Adipocyte (in vitro differentiated cells): Measurements from ENCODE around the gene PUS7.
"Not testable (repeated sequence)": the region's sequence is repeated elsewhere in the genome, so short reads cannot be mapped to it uniquely, and the experiment has no call there.

Source experiments
- DNase-seq: peaks from one replicate; pipeline ENCODE4 v3.0.0-alpha.2; 2015; ENCODE audit warnings: low read depth
- H3K27me3 ChIP-seq: replicated peaks from 2 replicates; pipeline ENCODE4 v1.7.0; 2013; ENCODE audit warnings: mild to moderate bottlenecking, low read length, moderate library complexity; ENCODE audit not compliant: control insufficient read depth, insufficient read depth
- H3K36me3 ChIP-seq: 2 replicates; pipeline ENCODE4 v1.7.0; 2013; ENCODE audit warnings: low read length, mild to moderate bottlenecking, moderate library complexity; ENCODE audit not compliant: control insufficient read depth, insufficient read depth, severe bottlenecking
- H3K4me1 ChIP-seq: 2 replicates; pipeline ENCODE4 v1.7.0; 2013; ENCODE audit warnings: mild to moderate bottlenecking, low read length, moderate library complexity; ENCODE audit not compliant: control insufficient read depth, insufficient read depth
- H3K4me3 ChIP-seq: 2 replicates; pipeline ENCODE4 v1.7.0; 2013; ENCODE audit warnings: mild to moderate bottlenecking, low read length, moderate library complexity
- H3K9ac ChIP-seq: 2 replicates; pipeline ENCODE4 v1.7.0; 2013; ENCODE audit warnings: mild to moderate bottlenecking, low read length, moderate library complexity
- H3K9me3 ChIP-seq: 2 replicates; pipeline ENCODE4 v1.7.0; 2013; ENCODE audit warnings: mild to moderate bottlenecking, low read length, moderate library complexity; ENCODE audit not compliant: control insufficient read depth

The PUS7 gene

DNA sequence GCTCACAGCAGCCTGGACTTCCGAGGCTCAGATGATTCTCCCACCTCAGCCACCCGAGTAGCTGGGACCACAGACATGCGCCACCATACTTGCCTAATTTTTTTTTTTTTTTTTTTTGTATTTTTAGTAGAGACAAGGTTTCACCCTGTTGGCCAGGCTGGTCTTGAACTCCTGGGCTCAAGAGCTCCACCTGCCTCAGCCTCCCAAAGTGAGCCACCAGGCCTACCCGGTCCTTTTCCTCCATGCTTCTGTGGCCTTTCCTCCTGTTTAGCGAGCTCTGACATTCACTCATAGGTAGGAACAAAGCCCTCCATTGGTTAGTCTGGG is 83.3 kb downstream of the PUS7 start:
- Histone ChIP-seq H3K9me3 (no peaks in the 10 kb centered on the region), H3K4me3 (no peak overlapping the region), H3K36me3 (no peaks in the 10 kb centered on the region), H3K9ac (no peak overlapping the region), H3K27me3 (peaks cover 3% of the 10 kb centered on the region), H3K4me1 (peaks cover 5% of the 10 kb centered on the region)
- no peak for DNase-seq

DNA sequence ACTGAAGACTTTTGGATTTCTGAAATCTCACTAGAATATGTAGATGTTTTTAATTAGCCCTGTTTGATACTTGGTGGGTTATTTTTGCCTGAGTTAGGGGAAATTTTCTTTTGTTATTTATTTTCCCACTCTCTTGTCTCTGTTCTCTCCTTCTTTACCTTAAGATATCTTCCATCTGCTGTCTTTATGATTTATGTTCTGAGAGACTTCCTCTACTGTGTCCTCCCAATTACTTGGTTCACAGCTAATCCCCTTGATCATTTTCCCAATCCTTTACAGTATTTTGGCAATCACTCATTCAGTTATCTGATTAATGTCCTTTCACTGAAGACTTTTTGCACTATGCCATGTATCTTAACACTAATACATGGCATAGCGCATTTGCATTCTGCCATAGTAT is 83.8 kb downstream of the PUS7 start:
- H3K9ac ChIP-seq = no peak overlapping the region
- DNase-seq = no peak
- H3K9me3 ChIP-seq = no peaks in the 10 kb centered on the region
- H3K4me3 ChIP-seq = no peak overlapping the region
- peaks cover 5% of the 10 kb centered on the region for H3K4me1 ChIP-seq
- H3K36me3 ChIP-seq = no peaks in the 10 kb centered on the region
- peaks cover 3% of the 10 kb centered on the region for H3K27me3 ChIP-seq

DNA sequence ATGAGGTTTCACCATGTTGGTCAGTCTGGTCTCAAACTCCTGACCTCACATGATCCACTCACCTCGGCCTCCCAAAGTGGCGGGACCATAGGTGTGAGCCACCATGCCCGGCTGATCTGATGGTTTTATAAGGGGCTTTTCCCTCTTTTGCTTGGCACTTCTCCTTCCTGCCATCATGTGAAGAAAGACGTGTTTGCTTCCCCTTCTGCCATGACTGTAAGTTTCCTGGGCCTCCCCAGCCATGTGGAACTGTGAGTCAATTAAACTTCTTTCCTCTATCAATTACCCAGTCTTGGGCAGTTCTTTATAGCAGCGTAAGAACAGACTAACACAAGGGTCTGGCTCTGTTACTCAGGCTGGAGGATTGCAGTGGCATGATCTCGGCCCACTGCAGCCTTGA is 84.7 kb downstream of the PUS7 start:
- H3K27me3 ChIP-seq, H3K9ac ChIP-seq, DNase-seq, H3K36me3 ChIP-seq, H3K4me3 ChIP-seq, H3K9me3 ChIP-seq, H3K4me1 ChIP-seq: not testable (repeated sequence)

DNA sequence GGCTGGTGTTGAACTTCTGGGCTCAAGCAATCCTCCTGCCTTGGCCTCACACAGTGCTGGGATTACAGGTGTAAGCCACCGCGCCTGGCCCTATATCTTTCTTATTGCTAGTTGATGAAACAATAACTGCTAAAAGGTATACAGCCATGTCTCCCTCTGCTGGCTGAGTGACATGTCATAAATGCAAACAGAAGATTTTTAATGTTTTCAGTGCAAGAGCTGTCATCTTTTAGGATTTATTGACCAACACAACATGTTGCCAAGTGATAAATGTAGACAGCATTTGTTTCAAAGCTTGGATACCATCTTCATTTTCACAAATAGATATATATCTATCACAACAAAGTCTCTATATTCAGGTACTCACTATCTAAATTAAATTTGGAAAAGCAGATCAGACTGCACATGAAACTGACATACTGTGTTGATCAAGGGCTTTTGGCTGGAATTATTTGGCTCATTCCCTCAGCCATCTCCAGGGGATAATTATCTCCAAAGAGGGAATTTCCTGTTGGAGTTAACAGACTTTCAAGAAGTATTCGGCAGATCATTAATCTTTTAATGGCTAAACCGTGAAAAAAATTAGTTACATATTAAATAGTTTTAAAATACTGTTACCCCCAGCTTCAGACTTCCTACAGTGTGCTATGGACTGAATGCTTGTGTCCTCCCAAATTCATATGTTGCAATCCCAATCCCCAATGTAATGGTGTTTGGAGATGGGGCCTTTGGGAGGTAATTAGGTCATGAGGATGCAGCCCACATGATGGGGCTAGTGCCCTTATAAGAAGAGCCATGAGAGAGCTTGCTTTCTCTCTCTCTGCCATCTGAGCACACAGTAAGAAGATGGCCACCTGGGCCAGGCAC is 92.1 kb downstream of the PUS7 start:
- Histone ChIP-seq H3K36me3 (no peaks in the 10 kb centered on the region), H3K9ac (no peak overlapping the region), H3K27me3 (no peaks in the 10 kb centered on the region), H3K9me3 (no peaks in the 10 kb centered on the region), H3K4me1 (peaks cover 7% of the 10 kb centered on the region), H3K4me3 (no peak overlapping the region)
- peak; percentile 70 for DNase-seq

DNA sequence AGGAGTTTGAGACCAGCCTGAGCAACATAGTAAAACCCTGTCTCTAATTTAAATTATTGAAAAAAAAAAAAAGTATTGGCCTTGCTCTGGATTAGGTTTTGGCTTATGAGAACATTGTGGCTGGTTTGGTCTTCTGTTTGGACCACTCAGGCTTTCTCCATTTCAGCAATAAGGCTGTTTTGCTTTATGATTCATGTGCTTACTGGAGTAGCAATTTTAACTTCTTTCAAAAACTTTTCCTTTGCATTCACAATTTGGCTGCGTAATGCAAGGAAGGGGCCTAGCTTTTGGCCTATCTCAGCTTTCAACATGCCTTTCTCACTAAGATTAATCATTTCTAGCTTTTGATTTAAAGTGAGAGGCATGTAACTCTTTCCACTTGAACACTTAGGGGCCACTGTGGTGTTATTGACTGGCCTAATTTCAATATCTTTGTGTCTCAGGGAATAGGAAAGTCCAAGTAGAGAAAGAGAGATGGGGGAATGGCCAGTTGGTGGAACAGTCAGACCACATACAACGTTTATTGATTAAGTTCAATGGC is 95.4 kb downstream of the PUS7 start:
- H3K27me3 ChIP-seq = peaks cover 8% of the 10 kb centered on the region
- no peaks in the 10 kb centered on the region for H3K9me3 ChIP-seq
- no peak overlapping the region for H3K9ac ChIP-seq
- H3K4me3 ChIP-seq = no peak overlapping the region
- DNase-seq = no peak
- H3K36me3 ChIP-seq = no peaks in the 10 kb centered on the region
- peaks cover 7% of the 10 kb centered on the region for H3K4me1 ChIP-seq

DNA sequence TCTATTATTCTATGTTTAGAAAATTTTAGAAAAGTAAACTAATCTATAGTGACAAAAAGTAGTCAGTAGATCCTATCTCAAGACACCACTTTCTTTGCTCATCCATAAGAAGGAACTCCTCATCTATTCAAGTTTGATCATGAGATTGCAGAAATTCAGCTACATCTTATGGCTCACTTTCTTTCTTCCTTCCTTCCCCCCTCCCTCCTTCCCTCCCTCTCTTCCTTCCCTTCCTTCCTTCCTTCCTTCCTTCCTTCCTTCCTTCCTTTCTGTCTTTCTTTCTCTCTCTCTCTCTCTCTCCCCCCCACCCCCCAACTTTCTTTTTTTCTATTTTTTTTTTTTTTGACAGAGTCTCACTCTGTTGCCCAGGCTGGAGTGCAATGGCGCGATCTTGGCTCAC is 98.1 kb downstream of the PUS7 start:
- no peak overlapping the region for H3K9ac ChIP-seq
- no peaks in the 10 kb centered on the region for H3K4me1 ChIP-seq

DNA sequence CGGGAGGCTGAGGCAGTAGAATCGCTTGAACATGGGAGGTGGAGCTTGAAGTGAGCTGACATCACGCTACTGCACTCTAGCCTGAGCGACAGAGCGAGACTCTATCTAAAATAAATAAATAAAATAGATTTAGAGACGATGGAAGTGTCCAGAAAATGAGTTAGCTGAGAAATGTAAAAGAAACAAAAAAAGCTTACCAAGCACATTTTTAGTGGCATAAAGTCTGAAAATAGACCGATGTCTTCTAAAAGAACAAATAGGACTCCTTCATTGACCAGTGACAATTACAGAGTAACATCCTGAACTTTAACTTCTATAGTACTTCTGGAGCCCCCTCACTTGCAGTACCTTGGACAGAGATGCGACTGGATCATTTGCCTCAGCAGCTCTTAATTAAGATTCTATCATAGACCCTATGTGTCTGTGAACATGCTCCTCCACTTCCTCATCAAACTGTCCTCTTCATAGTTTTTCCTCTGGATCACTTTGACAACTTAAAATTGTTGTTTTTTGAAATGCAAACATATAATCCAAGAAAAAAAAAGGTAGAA is 108.1 kb downstream of the PUS7 start:
- Histone ChIP-seq H3K4me3 (no peak overlapping the region), H3K9me3 (no peaks in the 10 kb centered on the region), H3K27me3 (peaks cover 1% of the 10 kb centered on the region), H3K36me3 (no peaks in the 10 kb centered on the region), H3K4me1 (no peaks in the 10 kb centered on the region), H3K9ac (no peak overlapping the region)
- no peak for DNase-seq

More for the DNA sequence above, 98.1 kb downstream of the PUS7 start:
- H3K9me3 ChIP-seq = no peaks in the 10 kb centered on the region
- no peaks in the 10 kb centered on the region for H3K36me3 ChIP-seq
- H3K4me3 ChIP-seq = no peak overlapping the region
- DNase-seq = no peak
- H3K27me3 ChIP-seq = peaks cover 14% of the 10 kb centered on the region

DNA sequence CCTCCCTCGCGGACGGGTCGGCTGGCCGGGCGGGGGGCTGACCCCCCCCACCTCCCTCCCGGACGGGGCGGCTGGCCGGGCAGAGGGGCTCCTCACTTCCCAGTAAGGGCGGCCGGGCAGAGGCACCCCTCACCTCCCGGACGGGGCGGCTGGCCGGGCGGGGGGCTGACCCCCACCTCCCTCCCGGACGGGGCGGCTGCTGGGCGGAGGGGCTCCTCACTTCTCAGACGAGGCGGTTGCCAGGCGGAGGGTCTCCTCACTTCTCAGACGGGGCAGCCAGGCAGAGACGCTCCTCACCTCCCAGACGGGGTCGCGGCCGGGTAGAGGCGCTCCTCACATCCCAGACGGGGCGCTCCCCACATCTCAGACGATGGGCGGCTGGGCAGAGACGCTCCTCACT is 111.3 kb downstream of the PUS7 start:
- H3K36me3 ChIP-seq, DNase-seq, H3K9ac ChIP-seq, H3K27me3 ChIP-seq, H3K9me3 ChIP-seq, H3K4me1 ChIP-seq, H3K4me3 ChIP-seq: not testable (repeated sequence)

DNA sequence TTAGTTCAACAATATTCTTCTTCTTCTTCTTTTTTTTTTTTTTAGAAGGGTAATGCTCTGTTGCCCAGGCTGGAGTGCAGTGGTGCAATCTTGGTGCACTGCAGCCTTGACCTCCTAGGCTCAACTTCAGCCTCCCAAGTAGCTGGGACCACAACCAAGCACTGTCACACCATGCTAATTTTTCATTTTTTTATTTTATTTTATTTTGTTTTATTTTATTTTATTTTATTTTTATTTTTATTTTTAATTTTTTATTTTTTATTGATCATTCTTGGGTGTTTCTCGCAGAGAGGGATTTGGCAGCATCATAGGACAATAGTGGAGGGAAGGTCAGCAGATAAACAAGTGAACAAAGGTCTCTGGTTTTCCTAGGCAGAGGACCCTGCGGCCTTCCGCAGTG is 112.3 kb downstream of the PUS7 start:
- not testable (repeated sequence) for H3K27me3 ChIP-seq, H3K9me3 ChIP-seq, H3K4me3 ChIP-seq, H3K36me3 ChIP-seq, DNase-seq, H3K4me1 ChIP-seq, H3K9ac ChIP-seq

DNA sequence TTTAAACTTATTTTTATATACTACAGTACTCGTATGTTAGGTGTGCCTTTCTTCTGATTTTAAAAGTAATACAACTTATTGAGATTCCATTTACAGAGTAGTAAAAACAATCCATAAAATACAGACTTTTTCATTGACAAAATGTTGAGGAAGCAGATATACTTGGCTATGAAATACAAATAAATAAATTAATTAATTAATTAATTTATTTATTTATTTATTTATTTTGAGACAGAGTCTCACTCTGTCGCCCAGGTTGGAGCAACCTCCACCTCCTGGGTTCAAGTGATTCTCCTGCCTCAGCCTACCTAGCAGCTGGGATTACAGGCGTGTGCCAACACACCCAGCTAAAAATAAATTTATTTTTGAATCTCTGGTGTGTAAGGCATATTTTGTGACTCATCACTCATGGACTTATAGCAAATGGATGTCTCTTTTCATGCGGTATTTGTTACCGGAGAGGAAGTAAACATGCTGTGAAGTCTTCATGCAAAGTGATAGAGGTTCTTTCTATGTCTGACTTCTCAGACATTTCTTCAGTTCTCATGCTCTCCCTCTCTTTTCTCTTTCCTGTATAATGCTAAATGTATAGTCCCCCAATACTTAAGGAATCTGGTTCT is 113.2 kb downstream of the PUS7 start:
- Histone ChIP-seq H3K27me3 (no peaks in the 10 kb centered on the region), H3K9ac (no peak overlapping the region), H3K4me1 (no peaks in the 10 kb centered on the region), H3K36me3 (no peaks in the 10 kb centered on the region), H3K4me3 (no peak overlapping the region), H3K9me3 (no peaks in the 10 kb centered on the region)
- DNase-seq = no peak
